Fibroblast of the conjunctiva (primary cell): ENCODE measurements around the gene UBE3B.

Experiments used
- DNase-seq: peaks from one replicate; pipeline ENCODE4 v3.0.0-alpha.2; 2010; ENCODE audit warnings: low read depth

UBE3B gene

GRCh38 chr12:109552971-109553370 lies 75.5 kb downstream of the UBE3B start:
- no peak for DNase-seq

GRCh38 chr12:109553483-109553882 lies 76.0 kb downstream of the UBE3B start:
- no peak for DNase-seq

GRCh38 chr12:109553906-109554500 lies 76.6 kb downstream of the UBE3B start:
- no peak for DNase-seq

- no peak for DNase-seq
Observed at GRCh38 chr12:109554761-109555160, 77.3 kb downstream of the UBE3B start.

- no peak for DNase-seq
Observed at GRCh38 chr12:109555431-109556315, 78.2 kb downstream of the UBE3B start.

- DNase-seq: no peak
Observed at GRCh38 chr12:109557200-109557599, 79.8 kb downstream of the UBE3B start.

GRCh38 chr12:109557805-109558204 lies 80.4 kb downstream of the UBE3B start:
- no peak for DNase-seq

GRCh38 chr12:109558374-109559199 lies 81.2 kb downstream of the UBE3B start:
- DNase-seq: no peak

- no peak for DNase-seq
Observed at GRCh38 chr12:109559200-109559505, 81.7 kb downstream of the UBE3B start.

GRCh38 chr12:109559601-109560000 lies 82.2 kb downstream of the UBE3B start:
- no peak for DNase-seq

- no peak for DNase-seq
Observed at GRCh38 chr12:109560867-109561710, 83.7 kb downstream of the UBE3B start.

GRCh38 chr12:109561711-109562030 lies 84.2 kb downstream of the UBE3B start:
- no peak for DNase-seq

GRCh38 chr12:109562871-109563270 lies 85.4 kb downstream of the UBE3B start:
- no peak for DNase-seq

GRCh38 chr12:109563291-109564284 lies 86.2 kb downstream of the UBE3B start:
- no peak for DNase-seq

- DNase-seq: no peak
Observed at GRCh38 chr12:109566424-109566823, 89.0 kb downstream of the UBE3B start.

GRCh38 chr12:109567296-109567695 lies 89.9 kb downstream of the UBE3B start:
- DNase-seq: no peak

- DNase-seq: no peak
Observed at GRCh38 chr12:109567967-109568366, 90.5 kb downstream of the UBE3B start.

- DNase-seq: no peak
Observed at GRCh38 chr12:109568486-109568885, 91.1 kb downstream of the UBE3B start.

- no peak for DNase-seq
Observed at GRCh38 chr12:109571773-109572505, 94.5 kb downstream of the UBE3B start.

GRCh38 chr12:109572506-109572845 lies 95.0 kb downstream of the UBE3B start:
- no peak for DNase-seq
